Neural cell (in vitro differentiated cells): Measurements from ENCODE around the gene AFAP1L1.

Experiments used
- CTCF ChIP-seq: fragments of 450-650 bp; IDR thresholded peaks from 2 replicates; pipeline ENCODE4 v1.5.1; 2014; ENCODE audit warnings: antibody characterized with exemption, mild to moderate bottlenecking, moderate library complexity; ENCODE audit not compliant: poor library complexity, severe bottlenecking
- EP300 ChIP-seq: fragments of 450-650 bp; conservative IDR thresholded peaks from 2 replicates; pipeline ENCODE4 v1.6.1; 2014; ENCODE audit warnings: antibody characterized with exemption, mild to moderate bottlenecking, moderate library complexity; ENCODE audit not compliant: poor library complexity, severe bottlenecking
- EZH2 ChIP-seq: fragments of 200-600, 300-800 bp; shearing (Covaris generic), sonication (generic); IDR thresholded peaks from 2 replicates; pipeline ENCODE4 v1.6.1; 2014; ENCODE audit warnings: antibody characterized with exemption, low read length, borderline replicate concordance, mild to moderate bottlenecking; ENCODE audit not compliant: insufficient read depth, poor library complexity, severe bottlenecking
- POLR2AphosphoS5 ChIP-seq: IDR thresholded peaks from 2 replicates; pipeline ENCODE4 v1.6.1; 2012
- RAD21 ChIP-seq: fragments of 450-650 bp; conservative IDR thresholded peaks from 2 replicates; pipeline ENCODE4 v1.6.1; 2014; ENCODE audit warnings: antibody characterized with exemption, mild to moderate bottlenecking, moderate library complexity
- SMC3 ChIP-seq: fragments of 450-650 bp; conservative IDR thresholded peaks from 2 replicates; pipeline ENCODE4 v1.6.1; 2014; ENCODE audit warnings: antibody characterized with exemption, mild to moderate bottlenecking, moderate library complexity; ENCODE audit not compliant: poor library complexity

DNA sequence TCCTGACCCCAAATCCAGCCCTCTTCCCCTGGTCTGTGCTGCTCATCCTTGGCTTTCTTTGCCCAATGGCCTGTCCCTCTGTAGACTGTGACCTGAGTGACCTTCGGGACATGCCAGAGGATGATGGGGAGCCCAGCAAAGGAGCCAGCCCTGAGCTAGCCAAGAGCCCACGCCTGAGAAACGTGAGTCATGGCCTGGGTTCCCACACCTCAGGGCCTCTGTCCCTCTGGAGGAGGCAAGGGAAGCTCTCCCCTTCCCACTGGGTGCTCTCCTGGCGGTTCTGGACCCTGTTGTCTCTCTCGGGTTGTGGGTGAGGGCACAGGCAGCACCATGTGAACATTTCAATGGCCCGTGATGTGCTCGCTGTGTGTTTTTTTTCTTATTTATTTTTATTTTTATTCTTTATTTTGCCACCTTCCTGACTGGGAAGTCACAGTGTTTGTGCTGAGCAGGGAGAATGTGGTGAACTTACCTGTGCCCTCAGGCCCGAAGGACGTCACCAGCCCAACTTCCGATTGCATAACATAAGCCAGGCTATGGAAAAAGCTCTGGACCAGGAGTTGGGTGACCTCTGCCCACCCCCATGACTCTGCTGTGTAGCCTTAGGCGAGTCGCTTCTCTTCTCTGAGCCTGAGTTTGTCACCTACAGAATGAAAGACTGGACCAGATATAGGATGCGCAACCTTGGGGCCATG, 29.5 kb downstream of the AFAP1L1 start:
- TF ChIP-seq EZH2 (no peak), CTCF (no peak), RAD21 (no peak), EP300 (no peak), SMC3 (no peak), POLR2AphosphoS5 (no peak)
